Measurements from ENCODE around the gene TRAF3.
"Not testable (repeated sequence)": the region's sequence is repeated elsewhere in the genome, so short reads cannot be mapped to it uniquely, and the experiment has no call there.

The TRAF3 gene

DNA sequence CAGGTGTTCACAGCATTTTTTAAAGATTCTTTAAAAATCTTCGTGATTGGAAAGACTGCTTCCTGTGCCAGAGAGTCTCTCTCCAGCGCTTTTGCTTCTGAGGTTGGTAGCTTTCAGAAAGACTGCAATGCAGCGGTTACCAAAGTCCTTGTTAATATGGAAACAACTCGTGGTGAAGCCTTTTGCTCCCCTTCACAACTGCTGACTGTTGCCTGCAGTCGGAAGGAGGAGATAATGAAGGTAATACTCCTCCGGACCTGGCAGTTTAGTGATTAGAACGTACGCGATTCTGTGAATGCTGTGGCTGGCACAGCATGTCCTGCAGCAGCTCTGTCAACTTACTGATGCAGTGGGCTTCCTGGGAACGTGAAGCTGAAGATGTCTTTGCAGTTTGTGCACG lies 50.9 kb downstream of the TRAF3 start:
- DNase-seq (ENCODE audit: low spot score) = no peak

DNA sequence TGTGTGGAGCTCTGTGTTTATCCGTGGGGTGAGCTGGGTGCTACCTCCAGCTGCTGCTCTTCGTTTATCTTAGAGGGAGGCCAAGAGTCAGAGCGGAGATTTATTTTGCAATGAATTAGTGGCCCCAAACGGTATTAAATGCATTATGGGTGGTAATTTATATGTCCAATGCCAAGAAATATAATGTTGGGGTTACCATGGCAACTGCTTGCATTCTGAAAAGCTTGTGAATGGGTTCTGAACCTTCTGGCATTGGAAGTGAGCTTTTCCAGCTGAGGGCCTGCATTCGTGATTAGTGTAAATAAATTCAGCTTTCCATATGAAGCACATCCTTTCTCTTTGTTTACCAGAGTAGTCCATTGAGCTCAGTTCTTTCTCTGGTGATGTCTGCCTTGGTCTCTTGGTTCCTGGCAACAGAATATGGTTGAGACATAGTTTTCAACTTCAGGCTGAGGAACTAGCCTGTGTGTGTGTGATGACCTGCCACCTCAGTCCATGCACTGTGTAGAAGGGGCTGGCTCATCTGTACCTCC lies 51.8 kb downstream of the TRAF3 start:
- no peak for DNase-seq (ENCODE audit: low spot score)

DNA sequence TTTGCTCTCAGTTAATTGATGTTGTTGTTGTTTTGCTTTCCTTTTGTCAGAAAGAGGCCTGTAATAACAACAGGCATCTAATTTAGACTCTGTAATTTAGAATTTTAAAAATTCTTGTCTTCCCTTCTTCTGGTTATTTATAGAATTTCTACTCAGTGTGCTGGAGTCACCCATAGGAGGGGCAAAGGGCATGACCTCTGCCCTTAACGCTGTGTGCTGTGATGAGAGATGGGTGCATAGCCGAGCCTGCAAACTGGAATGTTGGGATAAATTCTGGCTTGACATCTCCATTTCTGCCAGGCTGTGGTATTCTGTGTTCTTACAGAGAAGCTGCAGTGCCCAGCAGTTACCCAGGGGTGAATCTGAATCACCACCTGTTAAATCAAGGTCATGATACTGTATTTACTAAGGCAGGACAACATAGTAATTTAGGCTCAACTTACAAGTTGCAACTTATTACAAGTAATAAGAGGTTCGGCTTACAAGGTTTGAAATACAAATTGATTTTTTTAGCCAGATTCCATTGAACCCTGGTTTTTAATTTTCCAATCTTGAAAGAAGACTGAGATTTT lies 53.3 kb downstream of the TRAF3 start:
- no peak for DNase-seq (ENCODE audit: low spot score)

DNA sequence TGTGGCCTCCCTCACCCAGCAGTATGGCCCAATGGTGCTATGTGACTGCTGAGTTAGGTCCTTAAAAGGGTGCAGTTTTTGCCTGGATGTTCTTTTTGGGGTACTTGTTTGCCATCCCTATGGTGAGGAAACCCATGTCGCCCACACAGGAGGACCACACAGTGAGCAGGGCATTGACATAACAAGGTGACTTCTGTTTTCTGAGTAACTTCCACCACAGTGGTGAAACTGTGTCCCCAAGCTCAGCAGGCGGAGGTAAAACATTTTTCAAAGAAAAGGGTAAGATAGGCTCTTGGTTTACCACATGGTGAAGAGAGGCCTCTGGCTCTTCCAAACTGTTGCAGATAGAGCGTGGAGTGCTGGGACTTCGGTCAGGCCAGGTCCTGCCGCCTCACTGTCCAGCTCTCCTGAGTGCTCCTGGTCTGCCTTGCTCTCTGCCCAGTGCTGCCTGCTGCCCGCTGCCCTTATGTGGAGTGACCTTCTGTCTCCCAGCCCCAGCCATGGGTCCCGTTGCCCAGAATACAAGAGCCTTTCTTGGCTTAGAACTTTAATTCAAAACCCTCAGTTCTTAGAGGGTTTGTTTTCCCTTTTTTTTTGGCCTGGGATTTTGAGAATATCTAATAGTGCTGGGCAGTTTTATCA lies 54.0 kb downstream of the TRAF3 start:
- no peak for DNase-seq (ENCODE audit: low spot score)

DNA sequence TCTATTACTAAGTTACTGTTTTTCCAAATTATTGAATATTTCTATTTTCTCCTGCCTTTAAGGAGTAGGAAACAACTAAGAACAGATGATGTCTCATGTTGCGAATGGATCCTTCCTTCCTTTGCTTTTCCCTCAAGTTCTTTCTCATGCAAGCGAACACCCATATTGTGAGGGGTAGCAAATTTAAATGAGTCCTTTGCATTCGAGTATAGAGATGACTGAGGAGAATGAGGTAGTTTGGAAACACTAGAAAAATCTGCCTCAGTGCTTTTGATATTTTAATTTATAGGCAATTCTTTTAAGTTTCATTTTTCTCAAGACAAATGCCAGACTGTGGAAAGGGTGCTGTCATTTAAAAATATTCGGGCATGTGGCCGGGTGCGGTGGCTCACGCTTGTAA lies 56.1 kb downstream of the TRAF3 start:
- DNase-seq (ENCODE audit: low spot score) = no peak

DNA sequence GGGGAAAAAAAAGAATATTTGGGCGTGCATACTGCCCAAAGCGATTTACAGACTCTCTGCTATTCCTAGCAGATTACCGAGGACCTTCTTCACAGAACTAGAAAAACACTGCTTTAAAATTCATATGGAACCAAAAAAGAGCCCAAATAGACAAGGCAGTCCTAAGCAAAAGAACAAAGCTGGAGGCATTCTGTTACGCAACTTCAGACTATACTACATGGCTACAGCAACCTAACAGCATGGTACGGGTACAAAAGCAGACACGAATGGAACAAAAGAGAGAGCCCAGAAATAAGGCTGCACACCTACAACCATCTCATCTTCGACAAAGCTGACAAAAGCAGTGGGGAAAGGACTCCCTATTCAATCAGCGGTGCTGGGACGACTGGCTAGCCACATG lies 56.7 kb downstream of the TRAF3 start:
- DNase-seq (ENCODE audit: low spot score) = no peak

DNA sequence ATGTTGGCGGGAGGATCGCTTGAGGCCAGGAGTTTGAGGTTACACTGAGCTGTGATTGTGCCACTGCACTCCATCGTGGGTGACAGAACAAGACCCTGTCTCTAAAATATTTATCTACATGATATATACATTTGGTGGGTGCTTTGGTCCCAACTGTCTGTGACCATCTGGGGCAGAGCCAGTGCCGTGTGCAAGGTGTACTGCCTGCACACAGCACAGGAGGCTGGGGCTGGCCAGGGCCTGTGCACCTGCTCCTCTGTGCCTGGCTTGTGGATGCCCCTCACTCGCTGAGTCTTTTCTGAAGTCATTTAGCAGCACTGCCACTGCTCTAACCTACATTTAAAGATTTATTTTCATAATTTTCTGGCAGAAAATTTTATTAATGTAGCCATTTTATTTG lies 58.7 kb downstream of the TRAF3 start:
- DNase-seq (ENCODE audit: low spot score) = no peak

DNA sequence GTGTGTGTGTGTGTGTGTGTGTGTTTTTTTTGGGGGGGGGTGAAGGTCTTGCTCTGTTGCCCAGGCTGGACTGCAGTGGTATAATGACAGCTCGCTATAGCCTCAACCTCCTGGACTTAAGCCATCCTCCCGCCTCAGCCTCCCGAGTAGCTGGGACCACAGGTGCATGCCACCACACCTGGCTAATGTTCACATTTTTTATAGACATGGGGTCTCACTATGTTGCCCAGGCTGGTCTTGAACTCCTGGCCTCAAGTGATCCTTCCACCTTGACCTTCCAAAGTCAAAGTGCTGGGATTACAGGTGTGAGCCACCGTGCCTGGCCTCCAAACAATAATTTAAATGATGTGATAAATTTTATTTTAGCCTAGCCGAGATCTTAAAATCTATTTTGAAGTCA lies 59.9 kb downstream of the TRAF3 start:
- DNase-seq (ENCODE audit: low spot score) = not testable (repeated sequence)

DNA sequence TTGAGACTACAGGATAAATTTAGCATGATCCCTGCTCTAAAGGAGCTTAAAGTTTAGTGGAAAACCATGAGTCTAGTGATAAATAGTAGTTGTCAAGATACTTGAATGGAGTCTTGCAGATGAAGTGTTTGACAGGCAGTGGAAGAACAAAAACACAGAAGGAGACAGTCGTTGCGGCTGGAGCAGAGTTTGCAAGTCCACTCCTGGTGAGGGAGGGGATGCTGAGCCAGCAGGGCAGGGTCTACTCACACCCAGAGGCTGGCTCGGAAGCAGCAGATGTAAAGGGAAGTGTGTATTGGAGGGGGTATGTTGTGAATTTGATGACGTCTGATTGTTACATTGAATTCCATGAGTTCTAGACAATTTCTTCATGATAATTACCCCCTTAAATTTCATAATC lies 61.3 kb downstream of the TRAF3 start:
- no peak for DNase-seq (ENCODE audit: low spot score)

DNA sequence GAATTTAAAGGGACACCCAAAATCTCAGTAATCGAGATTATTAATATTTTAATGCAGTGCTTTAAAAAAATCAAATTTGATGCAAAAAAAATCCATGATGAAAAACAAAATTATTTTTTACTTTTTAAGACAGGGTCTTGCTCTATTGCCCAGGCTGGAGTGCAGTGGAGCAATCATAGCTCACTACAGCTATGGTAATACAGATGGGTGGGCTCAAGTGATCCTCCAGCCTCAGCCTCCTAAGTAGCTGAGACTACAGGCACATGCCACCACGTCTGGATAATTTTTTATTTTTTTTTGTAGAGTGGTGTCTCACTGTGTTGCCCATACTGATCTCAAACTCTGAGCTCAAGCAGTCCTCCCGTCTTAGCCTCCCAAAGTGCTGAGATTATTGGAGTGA lies 62.9 kb downstream of the TRAF3 start:
- DNase-seq (ENCODE audit: low spot score) = no peak

DNA sequence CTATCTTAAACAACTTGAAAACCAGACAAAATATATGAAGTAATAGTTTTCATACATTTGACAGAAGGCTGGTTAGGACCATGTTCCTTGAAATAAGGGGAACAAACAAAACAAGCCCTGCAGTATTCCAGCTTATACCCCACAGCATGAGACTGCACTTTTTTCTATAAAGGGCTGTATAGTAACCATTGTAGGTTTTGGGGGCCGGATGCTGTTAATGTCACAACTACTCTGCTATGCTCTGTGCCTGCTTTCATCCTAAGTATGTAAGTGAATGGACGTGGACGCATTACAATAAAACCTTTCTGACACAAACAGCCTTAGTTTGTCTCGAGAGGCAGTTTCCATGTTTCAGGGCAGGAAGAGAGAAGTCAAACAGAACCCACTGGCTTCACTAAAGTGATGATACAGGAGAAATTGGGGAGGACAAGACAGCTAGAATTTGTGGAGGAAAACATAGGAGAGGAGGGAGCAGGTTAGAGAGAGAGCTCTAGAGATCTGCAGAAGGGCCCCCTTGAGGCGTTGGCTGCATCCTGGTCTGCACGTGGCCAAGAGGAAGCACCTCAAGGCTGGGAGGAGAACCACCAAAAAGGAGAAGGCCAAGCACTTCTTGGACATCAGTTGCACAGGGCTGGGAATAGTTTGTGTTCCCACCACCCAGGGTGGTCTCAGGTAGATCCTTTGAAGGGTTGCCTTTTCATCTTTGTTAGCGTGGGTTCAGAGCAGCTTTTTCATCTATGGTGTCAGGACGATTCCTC lies 63.7 kb downstream of the TRAF3 start:
- no peak for DNase-seq (ENCODE audit: low spot score)

DNA sequence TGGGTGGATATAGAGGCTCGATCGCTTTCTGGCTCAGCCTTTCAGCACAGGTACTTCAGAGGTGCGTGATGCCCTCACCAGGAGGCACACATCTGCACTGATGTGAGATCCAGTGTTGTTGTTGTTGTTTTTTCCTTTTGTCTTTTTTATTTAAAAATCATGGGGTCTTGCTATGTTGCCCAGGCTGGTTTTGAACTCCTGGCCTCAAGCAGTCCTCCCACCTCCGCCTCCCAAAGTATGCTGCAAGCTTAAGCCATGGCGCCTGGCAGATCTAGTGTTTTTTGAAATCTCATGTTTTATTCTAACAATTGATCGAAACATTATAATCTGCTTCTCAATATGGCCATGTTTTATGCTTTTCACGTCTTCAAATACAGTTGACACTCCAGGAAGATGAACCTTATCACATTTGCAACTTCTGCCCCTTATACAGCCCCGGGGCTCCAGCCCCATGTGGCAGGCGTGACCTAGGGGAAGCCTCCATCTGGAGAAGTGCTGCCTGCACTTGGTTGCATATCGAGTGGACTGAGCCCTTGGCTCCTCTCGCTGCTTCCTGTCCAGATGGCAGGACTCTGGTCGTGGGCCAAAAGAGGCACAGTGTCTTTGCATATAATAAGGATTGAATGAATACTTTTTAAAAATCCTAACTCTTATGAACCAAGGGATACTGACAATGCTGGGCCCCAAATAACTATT lies 71.7 kb downstream of the TRAF3 start:
- DNase-seq (ENCODE audit: low spot score) = peak; percentile 71

DNA sequence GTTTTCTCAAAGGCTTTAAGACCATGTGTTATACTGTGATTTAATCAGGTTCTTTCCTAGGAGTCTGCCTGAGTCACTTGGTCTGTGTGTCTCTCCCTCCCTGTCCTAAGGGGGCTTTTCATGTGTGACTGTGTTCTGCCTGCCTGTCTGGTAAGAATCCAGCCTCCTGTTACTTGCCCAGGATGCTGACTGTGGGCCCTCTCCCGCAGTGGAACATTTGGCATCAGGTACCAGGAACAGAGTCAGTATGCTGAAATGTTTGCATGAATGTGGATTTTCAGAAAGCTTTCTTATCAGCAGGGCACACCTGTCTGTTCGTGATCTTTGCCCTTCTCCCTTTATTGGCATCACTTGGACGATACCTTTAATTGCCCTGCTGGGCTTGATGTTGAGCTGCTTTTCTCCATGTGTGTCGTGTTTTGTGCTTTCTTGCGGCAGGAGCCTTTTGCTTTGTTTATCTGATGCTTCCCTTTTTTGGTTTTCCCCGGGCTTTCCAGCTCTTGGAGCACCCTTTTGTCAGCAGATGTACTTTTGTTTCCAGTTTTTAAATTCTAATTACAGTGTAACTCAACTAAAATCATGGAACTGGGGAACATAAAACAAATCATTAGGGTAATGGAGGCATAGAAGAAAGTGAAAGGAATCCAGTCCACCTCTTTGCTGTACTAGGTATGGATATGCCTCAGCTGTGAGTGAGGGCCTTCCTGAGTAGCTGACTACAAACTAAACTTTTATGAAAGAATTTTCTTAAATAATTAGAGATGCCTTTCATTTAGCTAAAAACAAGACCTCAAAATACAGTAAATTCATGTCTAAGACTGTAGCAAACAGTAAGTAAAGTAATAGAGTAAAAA lies 72.5 kb downstream of the TRAF3 start:
- peak; percentile 53 for DNase-seq (ENCODE audit: low spot score)

DNA sequence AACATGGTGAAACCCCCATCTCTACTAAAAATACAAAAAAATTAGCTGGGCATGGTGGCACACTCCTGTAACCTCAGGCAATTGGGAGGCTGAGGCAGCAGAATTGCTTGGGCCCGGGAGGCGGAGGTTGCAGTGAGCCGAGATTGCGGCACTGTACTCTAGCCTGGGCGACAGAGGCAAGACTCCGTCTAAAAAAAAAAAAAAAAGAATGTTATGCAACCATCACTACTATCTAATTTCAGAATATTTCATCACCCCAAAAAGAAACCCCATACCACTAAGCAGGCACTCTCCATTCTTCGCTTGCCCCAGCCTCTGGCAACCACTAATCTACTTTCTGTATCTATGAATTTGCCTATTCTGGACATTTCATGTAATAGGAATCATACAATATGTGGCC lies 76.4 kb downstream of the TRAF3 start:
- no peak for DNase-seq (ENCODE audit: low spot score)

DNA sequence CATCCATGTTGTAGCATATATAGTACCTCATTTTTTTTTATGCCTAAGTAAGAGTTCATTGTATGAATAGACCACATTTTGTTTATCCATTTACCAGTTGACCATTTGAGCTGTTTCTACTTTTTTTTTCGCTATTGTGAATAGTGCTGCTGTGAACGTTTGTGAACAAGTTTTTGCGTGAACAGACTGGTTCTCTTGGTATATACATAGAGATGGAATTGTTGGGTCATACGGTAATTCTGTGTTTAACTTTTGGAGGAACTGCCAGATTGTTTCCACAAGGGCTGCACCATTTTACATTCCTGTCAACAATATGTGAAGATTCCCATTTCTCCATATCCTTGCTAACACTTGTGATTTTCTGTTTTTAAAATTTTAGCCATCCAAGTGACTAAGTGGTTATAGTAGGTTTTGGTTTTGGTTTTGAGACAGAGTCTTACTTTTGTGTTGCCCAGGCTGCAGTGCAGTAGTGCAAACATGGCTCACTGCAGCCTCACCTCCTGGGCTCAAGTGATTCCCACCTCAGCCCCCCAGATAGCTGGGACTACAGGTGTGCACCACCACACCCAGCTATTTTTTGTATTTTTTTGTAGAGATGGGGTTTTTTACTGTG lies 76.9 kb downstream of the TRAF3 start:
- DNase-seq (ENCODE audit: low spot score) = no peak

DNA sequence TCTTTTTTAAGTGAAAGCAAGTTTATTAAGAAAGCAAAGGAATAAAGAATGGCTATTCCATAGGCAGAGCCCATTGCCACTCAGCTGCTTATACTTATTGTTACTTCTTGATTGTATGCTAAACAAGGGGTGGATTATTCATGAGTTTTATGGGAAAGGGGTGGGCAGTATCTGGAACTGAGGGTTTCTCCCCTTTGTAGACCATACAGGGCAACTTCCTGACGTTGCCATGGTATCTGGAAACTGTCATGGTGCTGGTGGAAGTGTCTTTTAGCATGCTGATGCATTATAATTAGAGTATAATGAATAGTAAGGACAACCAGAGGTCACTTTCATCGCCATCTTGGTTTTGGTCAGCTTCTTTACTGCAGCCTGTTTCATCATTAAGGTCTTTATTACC lies 78.9 kb downstream of the TRAF3 start:
- DNase-seq (ENCODE audit: low spot score) = no peak

DNA sequence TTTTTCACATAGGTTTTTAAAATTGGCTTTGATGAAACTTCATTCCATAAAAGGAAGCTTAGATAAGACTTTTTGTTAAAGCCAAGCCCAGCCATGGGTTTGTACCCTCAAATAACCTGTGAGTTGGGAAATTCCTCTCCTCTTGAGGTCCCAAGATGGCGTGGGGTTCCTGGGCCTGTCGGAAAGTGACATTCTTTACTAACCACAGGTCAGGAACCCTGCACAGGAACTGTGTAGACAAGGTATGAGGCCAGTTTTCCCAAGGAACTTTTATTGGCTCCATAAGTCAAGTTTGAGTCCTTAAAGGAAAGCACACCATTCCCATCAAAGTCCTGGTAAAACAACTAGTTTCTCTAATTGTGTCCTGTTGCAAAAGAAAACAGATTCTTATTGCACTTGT lies 80.2 kb downstream of the TRAF3 start:
- DNase-seq (ENCODE audit: low spot score) = no peak

DNA sequence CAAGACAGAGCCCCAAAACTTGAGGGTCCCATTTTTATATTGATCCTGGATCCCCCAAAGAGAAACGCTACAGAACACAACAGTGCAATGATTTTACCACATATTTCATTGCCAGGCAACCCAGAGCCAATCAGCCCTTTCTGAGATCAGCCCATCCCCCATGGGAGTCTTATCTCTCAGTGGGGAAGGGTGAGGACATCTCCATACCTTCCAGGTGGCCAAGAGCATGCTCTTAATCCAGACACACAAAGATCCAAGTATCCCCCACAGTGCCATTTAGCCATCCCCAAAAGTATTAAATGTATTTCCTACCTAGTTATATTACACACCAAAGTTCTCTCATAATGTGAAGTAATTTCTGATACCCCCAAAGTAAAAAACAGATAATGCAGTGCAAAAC lies 82.7 kb downstream of the TRAF3 start:
- DNase-seq (ENCODE audit: low spot score) = no peak

DNA sequence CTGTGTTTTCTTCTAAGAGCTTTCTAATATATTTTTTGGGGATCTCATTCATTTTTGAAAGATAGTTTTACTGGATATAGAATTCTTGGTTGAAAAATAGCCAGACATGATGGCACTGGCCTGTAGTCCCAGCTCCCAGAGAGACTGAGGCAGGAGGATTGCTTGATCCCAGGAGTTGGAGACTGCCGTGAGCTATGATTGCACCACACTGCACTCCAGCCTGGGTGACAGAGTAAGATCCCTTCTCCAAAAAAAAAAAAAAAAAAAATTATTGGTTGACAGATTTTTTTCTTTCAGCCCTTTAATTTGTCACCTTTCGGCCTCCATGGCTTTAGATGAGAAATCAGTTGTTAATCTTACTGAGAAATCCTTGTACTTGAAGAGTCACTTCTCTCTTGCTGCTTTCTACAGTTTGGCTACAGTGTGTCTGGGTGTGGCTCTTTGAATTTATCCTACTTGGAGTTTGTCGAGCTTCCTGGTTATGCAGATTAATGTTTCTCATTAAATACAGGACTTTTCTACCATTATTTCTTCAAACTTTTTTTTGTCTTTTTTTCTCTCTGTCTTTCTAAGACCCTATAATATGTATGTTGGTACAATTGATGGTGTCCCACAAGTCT lies 85.0 kb downstream of the TRAF3 start:
- DNase-seq (ENCODE audit: low spot score) = no peak

DNA sequence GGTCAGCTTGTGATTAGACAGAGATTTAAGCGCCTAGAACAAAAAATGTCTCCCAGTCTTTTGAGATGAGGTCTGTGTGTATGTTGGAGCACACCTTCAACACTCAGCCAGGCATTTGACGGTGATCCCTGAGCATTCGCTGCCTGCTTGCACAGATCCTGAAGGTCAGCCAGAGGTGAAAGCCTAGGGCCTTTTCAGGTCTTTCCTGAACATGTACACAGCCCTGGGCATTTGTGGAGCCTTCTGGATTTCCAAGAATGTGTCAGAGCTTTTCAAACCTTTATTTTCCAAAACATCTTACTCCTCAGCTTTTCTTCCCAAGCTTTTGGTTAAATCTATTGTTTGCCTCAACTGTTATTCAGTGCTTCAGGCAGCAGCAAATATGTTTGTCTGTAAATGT lies 86.1 kb downstream of the TRAF3 start:
- DNase-seq (ENCODE audit: low spot score) = no peak

DNA sequence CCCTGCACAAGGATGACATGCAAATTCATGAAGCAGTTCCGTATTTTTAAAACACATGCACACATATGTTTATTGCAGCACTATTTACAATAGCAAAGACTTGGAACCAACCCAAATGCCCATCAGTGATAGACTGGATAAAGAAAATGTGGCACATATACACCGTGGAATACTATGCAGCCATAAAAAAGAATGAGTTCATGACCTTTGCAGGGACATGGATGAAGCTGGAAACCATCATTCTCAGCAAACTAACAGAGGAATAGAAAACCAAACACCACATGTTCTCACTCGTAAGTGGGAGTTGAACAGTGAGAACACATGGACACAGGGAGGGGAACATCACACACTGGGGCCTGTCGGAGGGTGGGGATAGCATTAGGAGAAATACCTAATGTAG lies 88.7 kb downstream of the TRAF3 start:
- not testable (repeated sequence) for DNase-seq (ENCODE audit: low spot score)

Measured in AG08395 (cell line).